H9 (cell line): ENCODE data around the gene NIPAL1. TPM values are rescaled to one million over a fixed set of nuclear protein-coding genes. Genes with fewer than 3 reads are reported as not detected.

Source experiments
- DNase-seq: peaks from one replicate; pipeline ENCODE4 v3.0.0-alpha.2; 2017
- H2AFZ ChIP-seq: one replicate; pipeline ENCODE4 v1.6.1; 2013; ENCODE audit warnings: mild to moderate bottlenecking, low read length, control low read depth, moderate library complexity
- H2AK5ac ChIP-seq: 2 replicates; pipeline ENCODE4 v1.6.1; 2013; ENCODE audit warnings: low read length, control low read depth, mixed read lengths; ENCODE audit not compliant: insufficient read length
- H2BK120ac ChIP-seq: one replicate; pipeline ENCODE4 v1.6.1; 2013; ENCODE audit warnings: low read depth, mild to moderate bottlenecking, low read length, control low read depth, inconsistent platforms; ENCODE audit not compliant: poor library complexity, severe bottlenecking
- H2BK12ac ChIP-seq: 2 replicates; pipeline ENCODE4 v1.6.1; 2013; ENCODE audit warnings: low read length, control low read depth, mixed read lengths, low read depth; ENCODE audit not compliant: insufficient read length
- H2BK15ac ChIP-seq: 2 replicates; pipeline ENCODE4 v1.6.1; 2013; ENCODE audit warnings: low read depth, low read length, control low read depth
- H2BK20ac ChIP-seq: one replicate; pipeline ENCODE4 v1.6.1; 2013; ENCODE audit warnings: low read depth, mild to moderate bottlenecking, low read length, control low read depth, inconsistent platforms; ENCODE audit not compliant: poor library complexity, severe bottlenecking
- H2BK5ac ChIP-seq: 2 replicates; pipeline ENCODE4 v1.6.1; 2013; ENCODE audit warnings: low read length, control low read depth, mixed read lengths; ENCODE audit not compliant: insufficient read length
- H3K14ac ChIP-seq: 2 replicates; pipeline ENCODE4 v1.6.1; 2013; ENCODE audit warnings: low read length, control low read depth; ENCODE audit not compliant: insufficient read depth
- H3K18ac ChIP-seq: 2 replicates; pipeline ENCODE4 v1.6.1; 2013; ENCODE audit warnings: low read depth, mild to moderate bottlenecking, mixed read lengths, low read length, control low read depth; ENCODE audit not compliant: insufficient read length
- H3K23ac ChIP-seq: 2 replicates; pipeline ENCODE4 v1.6.1; 2013; ENCODE audit warnings: low read length, control low read depth, mixed read lengths, low read depth; ENCODE audit not compliant: insufficient read length
- H3K23me2 ChIP-seq: 2 replicates; pipeline ENCODE4 v1.6.1; 2013; ENCODE audit warnings: low read depth, mild to moderate bottlenecking, mixed read lengths, low read length, control low read depth; ENCODE audit not compliant: insufficient read length, poor library complexity, severe bottlenecking
- H3K27ac ChIP-seq: 2 replicates; pipeline ENCODE4 v1.5.1; 2013; ENCODE audit warnings: low read length, control low read depth, mixed read lengths, low read depth; ENCODE audit not compliant: insufficient read length
- H3K27me3 ChIP-seq: 2 replicates; pipeline ENCODE4 v1.6.1; 2013; ENCODE audit warnings: low read length, control low read depth, inconsistent platforms; ENCODE audit not compliant: insufficient read depth
- H3K4ac ChIP-seq: 2 replicates; pipeline ENCODE4 v1.6.1; 2013; ENCODE audit warnings: low read depth, mild to moderate bottlenecking, control low read depth, inconsistent platforms, low read length, moderate library complexity
- H3K4me1 ChIP-seq: 2 replicates; pipeline ENCODE4 v1.6.1; 2013; ENCODE audit warnings: low read length, control low read depth, inconsistent platforms; ENCODE audit not compliant: insufficient read depth
- H3K4me2 ChIP-seq: 2 replicates; pipeline ENCODE4 v1.6.1; 2013; ENCODE audit warnings: low read length, control low read depth, mixed read lengths; ENCODE audit not compliant: insufficient read length, insufficient read depth
- H3K56ac ChIP-seq: 2 replicates; pipeline ENCODE4 v1.6.1; 2013; ENCODE audit warnings: low read depth, mild to moderate bottlenecking, mixed read lengths, low read length, control low read depth; ENCODE audit not compliant: insufficient read length
- H3K79me1 ChIP-seq: 2 replicates; pipeline ENCODE4 v1.6.1; 2013; ENCODE audit warnings: low read depth, mild to moderate bottlenecking, moderate library complexity, low read length, control low read depth, inconsistent platforms; ENCODE audit not compliant: insufficient read depth, poor library complexity, severe bottlenecking
- H3K79me2 ChIP-seq: 2 replicates; pipeline ENCODE4 v1.6.1; 2013; ENCODE audit warnings: low read length, control low read depth, inconsistent platforms; ENCODE audit not compliant: insufficient read depth
- H3K9ac ChIP-seq: 2 replicates; pipeline ENCODE4 v1.6.1; 2013; ENCODE audit warnings: low read length, control low read depth, mixed read lengths; ENCODE audit not compliant: insufficient read length; ENCODE audit errors: extremely low read depth
- H3K9me3 ChIP-seq: one replicate; pipeline ENCODE4 v1.6.1; 2013; ENCODE audit warnings: low read depth, low read length, inconsistent platforms; ENCODE audit not compliant: control insufficient read depth
- H3T11ph ChIP-seq: one replicate; pipeline ENCODE4 v1.6.1; 2013; ENCODE audit warnings: mild to moderate bottlenecking, low read length, control low read depth, inconsistent platforms
- H4K20me1 ChIP-seq: one replicate; pipeline ENCODE4 v1.6.1; 2013; ENCODE audit not compliant: control insufficient read depth, insufficient read length, insufficient read depth
- H4K5ac ChIP-seq: 2 replicates; pipeline ENCODE4 v1.6.1; 2013; ENCODE audit warnings: low read depth, mild to moderate bottlenecking, mixed read lengths, low read length, control low read depth; ENCODE audit not compliant: insufficient read length
- H4K8ac ChIP-seq: replicated peaks from 2 replicates; pipeline ENCODE4 v1.6.1; 2013; ENCODE audit warnings: low read length, control low read depth, mixed read lengths, low read depth; ENCODE audit not compliant: insufficient read length
- H4K91ac ChIP-seq: 2 replicates; pipeline ENCODE4 v1.6.1; 2013; ENCODE audit warnings: low read depth, mild to moderate bottlenecking, moderate library complexity, mixed read lengths, low read length, control low read depth; ENCODE audit not compliant: insufficient read length
- H3K27ac Mint-ChIP-seq, 3 experiments: 2 replicates in 2 of 3; 3 replicates in 1 of 3; pipeline ENCODE4 v1.8.0; 2020 to 2021; ENCODE audit warnings: mixed read lengths in 3 of 3, mild to moderate bottlenecking in 1 of 3, moderate library complexity in 1 of 3
- H3K27me3 Mint-ChIP-seq: 2 replicates; pipeline ENCODE4 v1.8.0; 2021; ENCODE audit warnings: low read depth, mild to moderate bottlenecking, moderate library complexity, mixed read lengths
- H3K36me3 Mint-ChIP-seq, 3 experiments: 2 replicates in 2 of 3; 3 replicates in 1 of 3; pipeline ENCODE4 v1.8.0; 2020 to 2021; ENCODE audit warnings: low read depth in 3 of 3, mixed read lengths in 3 of 3; ENCODE audit not compliant: insufficient read depth in 1 of 3
- H3K4me1 Mint-ChIP-seq, 2 experiments: 2 replicates each; pipeline ENCODE4 v1.8.0; 2020; ENCODE audit warnings: mixed read lengths in 2 of 2
- H3K4me3 Mint-ChIP-seq, 2 experiments: 2 replicates in 1 of 2; 3 replicates in 1 of 2; pipeline ENCODE4 v1.8.0; 2020 to 2021; ENCODE audit warnings: mild to moderate bottlenecking in 2 of 2, mixed read lengths in 2 of 2, moderate library complexity in 1 of 2
- H3K9me3 Mint-ChIP-seq, 2 experiments: 2 replicates in 1 of 2; 3 replicates in 1 of 2; pipeline ENCODE4 v1.8.0; 2020; ENCODE audit warnings: mild to moderate bottlenecking in 2 of 2, mixed read lengths in 2 of 2, moderate library complexity in 1 of 2
- WGBS: extraction: QIAGEN DNeasy Blood & Tissue Kit; methylation state at CpG from one replicate; pipeline ENCODE4 v1.1.7; 2013; ENCODE audit warnings: missing lambda C conversion rate, low lambda C conversion rate, mixed read lengths; ENCODE audit not compliant: insufficient read length; ENCODE audit errors: extremely low coverage; 5-methylcytosine and 5-hydroxymethylcytosine counted together
- total RNA-seq: library from RNA; stranded (reverse); gene quantifications from 2 replicates; pipeline ENCODE4 v1.2.1, GENCODE V29; 2021
- TF ChIP-seq, protein P1 (sequence below): fragments of 200-600 bp; sonication (generic); conservative IDR thresholded peaks from 3 replicates; pipeline ENCODE4 v1.8.0; 2021; ENCODE audit warnings: antibody characterized with exemption, mild to moderate bottlenecking

Gene NIPAL1
- total RNA-seq, 1 experiment from 2014 or later, result 16.9 TPM

- Mint-ChIP-seq H3K36me3 (peaks cover 12 to 36% (median 26%) of the 10 kb centered on the region in 3 experiments), H3K9me3 (peaks cover 0 to 2% of the 10 kb centered on the region in 2 experiments; a peak in 2 of 5 replicates), H3K27me3 (no peaks in the 10 kb centered on the region), H3K4me3 (peak overlapping the region in 1 of 2 experiments; percentile 52; a peak in 2 of 5 replicates), H3K27ac (peak overlapping the region in 2 of 3 experiments; percentile 91 to 97; a peak in 5 of 7 replicates), H3K4me1 (peaks cover 33 to 46% of the 10 kb centered on the region in 2 experiments)
- no peaks in the 10 kb centered on the region for H3K9me3 ChIP-seq
- peak overlapping the region; percentile 90 for H3K27ac ChIP-seq
- no peak overlapping the region for H2BK12ac ChIP-seq
- no peak overlapping the region for H4K8ac ChIP-seq
- no peaks in the 10 kb centered on the region for H3K23me2 ChIP-seq
- no peak overlapping the region for H2BK15ac ChIP-seq
- H3K79me1 ChIP-seq, result no peaks in the 10 kb centered on the region
- no peak overlapping the region for H3K4ac ChIP-seq
- WGBS, result no CpG with 5 or more reads among the region's 2 CpGs
- no peak overlapping the region for H2AK5ac ChIP-seq
- TF ChIP-seq, protein P1, sequence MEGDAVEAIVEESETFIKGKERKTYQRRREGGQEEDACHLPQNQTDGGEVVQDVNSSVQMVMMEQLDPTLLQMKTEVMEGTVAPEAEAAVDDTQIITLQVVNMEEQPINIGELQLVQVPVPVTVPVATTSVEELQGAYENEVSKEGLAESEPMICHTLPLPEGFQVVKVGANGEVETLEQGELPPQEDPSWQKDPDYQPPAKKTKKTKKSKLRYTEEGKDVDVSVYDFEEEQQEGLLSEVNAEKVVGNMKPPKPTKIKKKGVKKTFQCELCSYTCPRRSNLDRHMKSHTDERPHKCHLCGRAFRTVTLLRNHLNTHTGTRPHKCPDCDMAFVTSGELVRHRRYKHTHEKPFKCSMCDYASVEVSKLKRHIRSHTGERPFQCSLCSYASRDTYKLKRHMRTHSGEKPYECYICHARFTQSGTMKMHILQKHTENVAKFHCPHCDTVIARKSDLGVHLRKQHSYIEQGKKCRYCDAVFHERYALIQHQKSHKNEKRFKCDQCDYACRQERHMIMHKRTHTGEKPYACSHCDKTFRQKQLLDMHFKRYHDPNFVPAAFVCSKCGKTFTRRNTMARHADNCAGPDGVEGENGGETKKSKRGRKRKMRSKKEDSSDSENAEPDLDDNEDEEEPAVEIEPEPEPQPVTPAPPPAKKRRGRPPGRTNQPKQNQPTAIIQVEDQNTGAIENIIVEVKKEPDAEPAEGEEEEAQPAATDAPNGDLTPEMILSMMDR, result no peak
- no peak overlapping the region for H2AFZ ChIP-seq
- no peaks in the 10 kb centered on the region for H4K20me1 ChIP-seq
- H3K56ac ChIP-seq, result no peak overlapping the region
- no peak overlapping the region for H4K91ac ChIP-seq
- H2BK20ac ChIP-seq, result no peak overlapping the region
- H3K4me1 ChIP-seq, result peaks cover 4% of the 10 kb centered on the region; the same call in 1 of the 2 replicates
- no peak overlapping the region for H3K18ac ChIP-seq
- no peak overlapping the region for H4K5ac ChIP-seq
- H2BK120ac ChIP-seq, result no peak overlapping the region
- H2BK5ac ChIP-seq, result no peak overlapping the region
- H3K79me2 ChIP-seq, result no peaks in the 10 kb centered on the region
- peak overlapping the region; percentile 46 for H3K4me2 ChIP-seq
- no peak overlapping the region for H3K14ac ChIP-seq
- no peak overlapping the region for H3T11ph ChIP-seq
- no peak overlapping the region for H3K23ac ChIP-seq
- no peak for DNase-seq
- no peaks in the 10 kb centered on the region for H3K27me3 ChIP-seq
- H3K9ac ChIP-seq, result no peak overlapping the region
Measured at GRCh38 chr4:48028696-48029095, 12.1 kb downstream of the NIPAL1 start.
